ENCODE measurements around the gene ST3GAL5.

DNA sequence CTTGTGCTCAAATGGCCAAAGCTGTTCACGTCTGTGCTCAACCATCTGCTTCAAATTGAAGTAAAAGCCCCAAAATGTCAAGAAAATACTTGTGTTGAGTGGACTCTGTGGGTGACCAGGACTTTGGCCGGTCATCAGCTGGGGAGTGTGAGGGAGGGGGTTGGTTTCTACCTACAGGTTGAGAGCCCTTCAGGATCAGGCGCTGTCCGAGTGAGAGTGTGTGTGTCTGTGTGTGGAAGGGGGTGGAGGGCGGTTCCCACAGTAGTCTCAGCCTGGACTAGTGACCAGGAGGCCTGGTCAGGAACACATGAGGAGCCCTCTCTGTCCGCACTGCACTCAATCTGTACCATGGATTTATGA, 100.8 kb downstream of the ST3GAL5 start:
- TF ChIP-seq POLR2A (IDR thresholded peaks at IDR 0.05; ENCODE audit: low read depth, low read length) (no peak), POLR2AphosphoS5 (IDR thresholded peaks at IDR 0.05; ENCODE audit: low read depth, low read length) (no peak), TAF1 (IDR thresholded peaks at IDR 0.05; ENCODE audit: low read depth, low read length) (no peak), SPI1 (IDR thresholded peaks at IDR 0.05; ENCODE audit: low read depth, low read length) (no peak)
